HCT116 (cell line): ENCODE measurements around the gene PLXDC1. TPM values are rescaled to one million over a fixed set of nuclear protein-coding genes. Genes with fewer than 3 reads are reported as not detected.

ENCODE experiments used
- ATAC-seq: fragments of 200-7000 bp; cut with Tn5 transposase; 2 replicates; pipeline ENCODE4 v1.9.1; 2020; ENCODE audit warnings: mild to moderate bottlenecking, moderate library complexity
- BruUV-seq: library from RNA; stranded (reverse); fragments of 400-500 nt; replicated peaks from 2 replicates; lab custom pipeline; 2021; lab: Mats Ljungman, UMichigan
- CTCF ChIA-PET: fragments of 300-600 bp; sonication (Branson Sonifier 250); formaldehyde crosslinking; loops from one replicate; lab custom pipeline; 2021; ENCODE audit warnings: antibody characterized with exemption; lab: Charles Lee
- POLR2A ChIA-PET: fragments of 300-600, 350-600 bp; sonication (Branson Sonifier 250); formaldehyde crosslinking; loops from one replicate; lab custom pipeline; 2021; ENCODE audit warnings: antibody characterized with exemption; lab: Charles Lee
- RAD21 ChIA-PET, 2 experiments: fragments of 300-600 bp; sonication (Branson Sonifier 250); formaldehyde crosslinking; loops; one replicate each; lab custom pipeline; 2023; ENCODE audit warnings: low total read pairs in 2 of 2; ENCODE audit not compliant: uncharacterized antibody in 2 of 2, unreplicated experiment in 2 of 2, low non-redundant PET in 1 of 2; lab: Charles Lee
- DNase-seq: peaks from one replicate; pipeline ENCODE4 v3.0.0-alpha.2; 2010; ENCODE audit warnings: low read depth, low spot score
- H2AFZ ChIP-seq: fragments of 200-600 bp; shearing (Covaris generic), sonication (generic); 2 replicates; pipeline ENCODE4 v1.6.1; 2017; ENCODE audit warnings: low read depth, mixed run types, mixed read lengths, antibody characterized with exemption, low read length; ENCODE audit not compliant: poor library complexity, severe bottlenecking
- H3K27ac ChIP-seq: 2 replicates; pipeline ENCODE4 v1.5.1; 2012; ENCODE audit warnings: low read depth, low read length
- H3K27me3 ChIP-seq: fragments of 200-600 bp; sonication (generic); 2 replicates; pipeline ENCODE4 v1.6.1; 2016; ENCODE audit warnings: mixed run types, low read length, mixed read lengths; ENCODE audit not compliant: insufficient read depth
- H3K36me3 ChIP-seq, 2 experiments: fragments of 200-500 bp in 1 of 2; fragments of 200-600 bp in 1 of 2; sonication (Bioruptor generic) in 1 of 2; sonication (generic) in 1 of 2; 2 replicates each; pipeline versions ENCODE4 v1.5.1 to v1.6.1; 2014 to 2016; ENCODE audit warnings: low read length in 2 of 2, inconsistent platforms in 1 of 2, mixed read lengths in 1 of 2, mixed run types in 1 of 2; ENCODE audit not compliant: insufficient read depth in 2 of 2, control insufficient read depth in 1 of 2
- H3K4me1 ChIP-seq, 2 experiments: fragments of 200-600 bp in 1 of 2; sonication (generic) in 1 of 2; 2 replicates each; pipeline versions ENCODE4 v1.5.1 to v1.6.1; 2012 to 2017; ENCODE audit warnings: low read length in 2 of 2, inconsistent platforms in 1 of 2, mild to moderate bottlenecking in 1 of 2, mixed read lengths in 1 of 2, mixed run types in 1 of 2, moderate library complexity in 1 of 2; ENCODE audit not compliant: insufficient read depth in 2 of 2, control insufficient read depth in 1 of 2
- H3K4me2 ChIP-seq: fragments of 200-600 bp; sonication (generic); 2 replicates; pipeline ENCODE4 v1.6.1; 2017; ENCODE audit warnings: mixed run types, low read length, mixed read lengths
- H3K4me3 ChIP-seq, 2 experiments: fragments of 200-600 bp in 1 of 2; sonication (generic) in 1 of 2; replicated peaks in 1 of 2; 2 replicates each; pipeline ENCODE4 v1.5.1; 2011 to 2016; ENCODE audit warnings: low read length in 2 of 2, control low read depth in 1 of 2, low read depth in 1 of 2, mild to moderate bottlenecking in 1 of 2, mixed read lengths in 1 of 2, mixed run types in 1 of 2
- H3K79me2 ChIP-seq: fragments of 200-600 bp; sonication (generic); 2 replicates; pipeline ENCODE4 v1.6.1; 2017; ENCODE audit warnings: mild to moderate bottlenecking, mixed run types, low read length, moderate library complexity, mixed read lengths; ENCODE audit not compliant: insufficient read depth
- H3K9ac ChIP-seq: fragments of 200-600 bp; sonication (generic); 2 replicates; pipeline ENCODE4 v1.6.1; 2016; ENCODE audit warnings: low read length, mixed read lengths
- H3K9me2 ChIP-seq: fragments of 200-600 bp; sonication (generic), shearing (Covaris generic); 2 replicates; pipeline ENCODE4 v1.6.1; 2017; ENCODE audit warnings: mixed run types, mild to moderate bottlenecking, moderate library complexity; ENCODE audit not compliant: insufficient read depth
- H3K9me3 ChIP-seq, 2 experiments: fragments of 200-500 bp in 1 of 2; fragments of 200-600 bp in 1 of 2; sonication (Bioruptor generic) in 1 of 2; sonication (generic) in 1 of 2; 2 replicates each; pipeline ENCODE4 v1.6.1; 2014 to 2017; ENCODE audit warnings: low read length in 2 of 2, mixed read lengths in 2 of 2, inconsistent platforms in 1 of 2, low read depth in 1 of 2, mild to moderate bottlenecking in 1 of 2, mixed run types in 1 of 2, moderate library complexity in 1 of 2; ENCODE audit not compliant: control insufficient read depth in 1 of 2, insufficient read depth in 1 of 2
- H4K20me1 ChIP-seq: fragments of 200-600 bp; sonication (generic), shearing (Covaris generic); 2 replicates; pipeline ENCODE4 v1.6.1; 2017; ENCODE audit warnings: mixed run types, mild to moderate bottlenecking, moderate library complexity; ENCODE audit not compliant: insufficient read depth
- CBX3 ChIP-seq: IDR thresholded peaks from 2 replicates; pipeline ENCODE4 v1.6.1; 2012; ENCODE audit warnings: low read depth
- JUND ChIP-seq: IDR thresholded peaks from 2 replicates; pipeline ENCODE4 v1.6.1; 2012
- POLR2AphosphoS5 ChIP-seq: IDR thresholded peaks from 2 replicates; pipeline ENCODE4 v1.6.1; 2011; ENCODE audit warnings: mild to moderate bottlenecking, low read depth, low read length, moderate library complexity
- RAD21 ChIP-seq: IDR thresholded peaks from 2 replicates; pipeline ENCODE4 v1.6.1; 2012; ENCODE audit warnings: low read depth, mild to moderate bottlenecking
- YY1 ChIP-seq: IDR thresholded peaks from 2 replicates; pipeline ENCODE4 v1.6.1; 2011; ENCODE audit warnings: low read length, low read depth, moderate library complexity, mild to moderate bottlenecking; ENCODE audit not compliant: insufficient replicate concordance; ENCODE audit errors: extremely low read depth
- intact Hi-C: fragments of 100-400 bp; cut with micrococcal nuclease; formaldehyde crosslinking; loops from 2 replicates; pipeline ENCODE4 v1.10.0; 2022
- total RNA-seq: library from RNA; stranded (reverse); gene quantifications from one replicate; pipeline ENCODE4 v1.2.1, GENCODE V29; 2021; ENCODE audit not compliant: unreplicated experiment
- TF ChIP-seq, protein P1 (sequence below), 3 experiments: fragments of 200-600 bp in 1 of 3; sonication (generic) in 1 of 3; IDR thresholded peaks in 2 of 3; conservative IDR thresholded peaks in 1 of 3; 2 replicates each; pipeline ENCODE4 v1.5.1; 2012 to 2017; ENCODE audit warnings: low read depth in 2 of 3, low read length in 2 of 3, antibody characterized with exemption in 1 of 3, borderline replicate concordance in 1 of 3, control low read depth in 1 of 3, mild to moderate bottlenecking in 1 of 3, mixed read lengths in 1 of 3, mixed run types in 1 of 3, moderate library complexity in 1 of 3; ENCODE audit not compliant: insufficient read depth in 1 of 3

PLXDC1 gene
- total RNA-seq, 1 experiment from 2014 or later: 1.8 TPM

DNA sequence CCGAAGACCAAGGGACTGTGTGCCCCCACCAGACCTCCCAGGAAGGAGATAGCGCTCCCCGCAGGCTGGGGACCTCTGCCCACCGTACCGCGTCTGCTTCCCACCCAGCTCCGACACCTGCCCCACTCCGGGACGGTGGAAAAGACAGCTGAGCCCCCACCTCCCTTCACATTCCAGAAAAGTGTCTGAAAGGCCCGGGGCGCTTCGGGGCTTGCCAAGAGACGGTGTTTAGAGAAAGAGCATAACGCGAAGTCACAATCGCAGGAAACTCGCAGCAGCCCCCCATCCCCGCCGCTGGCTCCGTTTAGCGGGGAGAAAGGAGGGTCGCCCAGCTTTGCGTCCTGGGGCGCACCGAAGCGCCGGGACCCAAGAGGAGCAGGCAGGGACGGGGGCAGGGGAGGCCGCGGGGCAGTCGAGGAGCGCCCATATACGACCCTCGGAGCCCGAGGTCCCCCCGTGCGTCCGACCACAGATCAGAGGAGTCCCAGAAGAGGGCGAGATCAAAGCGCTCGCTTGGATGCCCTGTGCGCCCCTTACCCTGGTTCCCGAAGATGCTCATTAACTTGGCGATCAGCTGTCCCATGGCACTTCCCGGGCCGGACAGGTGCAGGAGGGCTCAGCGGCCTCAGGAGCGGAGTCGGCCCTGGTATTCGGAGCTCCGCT is 13.9 kb upstream of the PLXDC1 start (continued):
- TF ChIP-seq, protein P1, sequence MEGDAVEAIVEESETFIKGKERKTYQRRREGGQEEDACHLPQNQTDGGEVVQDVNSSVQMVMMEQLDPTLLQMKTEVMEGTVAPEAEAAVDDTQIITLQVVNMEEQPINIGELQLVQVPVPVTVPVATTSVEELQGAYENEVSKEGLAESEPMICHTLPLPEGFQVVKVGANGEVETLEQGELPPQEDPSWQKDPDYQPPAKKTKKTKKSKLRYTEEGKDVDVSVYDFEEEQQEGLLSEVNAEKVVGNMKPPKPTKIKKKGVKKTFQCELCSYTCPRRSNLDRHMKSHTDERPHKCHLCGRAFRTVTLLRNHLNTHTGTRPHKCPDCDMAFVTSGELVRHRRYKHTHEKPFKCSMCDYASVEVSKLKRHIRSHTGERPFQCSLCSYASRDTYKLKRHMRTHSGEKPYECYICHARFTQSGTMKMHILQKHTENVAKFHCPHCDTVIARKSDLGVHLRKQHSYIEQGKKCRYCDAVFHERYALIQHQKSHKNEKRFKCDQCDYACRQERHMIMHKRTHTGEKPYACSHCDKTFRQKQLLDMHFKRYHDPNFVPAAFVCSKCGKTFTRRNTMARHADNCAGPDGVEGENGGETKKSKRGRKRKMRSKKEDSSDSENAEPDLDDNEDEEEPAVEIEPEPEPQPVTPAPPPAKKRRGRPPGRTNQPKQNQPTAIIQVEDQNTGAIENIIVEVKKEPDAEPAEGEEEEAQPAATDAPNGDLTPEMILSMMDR (IDR thresholded peaks at IDR 0.05 in 2 of 3, conservative IDR thresholded peaks at IDR 0.05 in 1 of 3; ENCODE audit: borderline replicate concordance in 1 of 3, insufficient read depth in 1 of 3, low read depth in 2 of 3, low read length in 2 of 3): no peak
- TF ChIP-seq JUND: no peak

DNA sequence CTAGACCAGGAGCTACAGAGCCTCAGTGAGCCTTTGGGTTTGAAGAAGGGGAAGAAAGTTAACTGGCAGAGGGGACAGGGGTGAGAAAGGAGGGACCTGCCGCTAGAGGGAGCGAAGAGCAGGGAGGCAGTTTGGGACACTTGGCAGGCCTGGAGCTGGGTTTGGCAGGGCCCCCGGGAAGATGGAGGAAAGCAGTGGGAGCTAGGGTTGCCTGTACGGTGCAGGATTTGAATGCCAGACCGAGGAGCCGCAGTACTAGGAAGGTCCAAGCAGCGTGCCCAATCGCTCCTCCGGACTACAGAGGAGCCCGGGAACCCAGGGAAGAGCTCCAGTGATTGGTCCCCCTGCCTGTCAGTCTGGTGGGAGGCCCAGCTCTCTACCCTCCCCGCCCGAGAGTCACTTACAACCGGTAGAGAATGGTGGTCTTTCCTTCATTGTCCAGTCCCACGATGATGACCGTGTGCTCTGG is 13.3 kb upstream of the PLXDC1 start:
- H3K27me3 ChIP-seq: no peaks in the 10 kb centered on the region
- ChIA-PET POLR2A (interaction anchor here (0.9 to 2.2 kb wide), 6 partner anchors 11 to 297 kb away, joined by 3 to 17 read pairs (median 3); partner anchors contain the start of genes LASP1 and RPL19), CTCF (interaction anchor here (0.7 to 2.2 kb wide), 25 partner anchors 8 to 311 kb away, joined by 3 to 62 read pairs (median 4); partner anchors contain the start of genes CACNB1, RPL19 and RPL23), RAD21 (interaction anchor here (1.0 to 1.4 kb wide), 4 partner anchors 11 to 182 kb away, joined by 3 to 7 read pairs (median 5); partner anchors contain the start of gene RPL19 (in 1 of the 2))
- H3K27ac ChIP-seq: no peak overlapping the region; the same call in 1 of the 2 replicates
- H4K20me1 ChIP-seq: no peaks in the 10 kb centered on the region
- ATAC-seq (peak; percentile 92), DNase-seq (peak; percentile 69)
- peak overlapping the region; percentile 67 for H3K4me2 ChIP-seq
- no peaks in the 10 kb centered on the region for H3K79me2 ChIP-seq
- H3K9me2 ChIP-seq: no peaks in the 10 kb centered on the region
- BruUV-seq: no TSS peak
- no peaks in the 10 kb centered on the region for H3K9me3 ChIP-seq
- H3K9ac ChIP-seq: peak overlapping the region; percentile 38
- intact Hi-C loops: no loop called here
- H3K4me3 ChIP-seq: peak overlapping the region in 1 of 2 experiments; percentile 7; a peak in 2 of 4 replicates
- peaks cover 6 to 10% of the 10 kb centered on the region in 2 experiments; a peak in 3 of 4 replicates for H3K4me1 ChIP-seq
- H2AFZ ChIP-seq: peak overlapping the region; percentile 83
- no peaks in the 10 kb centered on the region for H3K36me3 ChIP-seq
- peak; percentile 64 for TF ChIP-seq RAD21
- no peak for TF ChIP-seq CBX3
- TF ChIP-seq POLR2AphosphoS5: peak; percentile 32
- TF ChIP-seq, protein P1 (IDR thresholded peaks at IDR 0.05 in 2 of 3, conservative IDR thresholded peaks at IDR 0.05 in 1 of 3; ENCODE audit: borderline replicate concordance in 1 of 3, insufficient read depth in 1 of 3, low read depth in 2 of 3, low read length in 2 of 3): peak; percentile 69 to 92 (median 88); a peak in 5 of 6 replicates
- peak; percentile 62 for TF ChIP-seq YY1
